GM21367 (cell line): Measurements from ENCODE around the gene MTMR1.
A peak's percentile ranks its signal among the peaks of the same experiment; 100 is the strongest.

ENCODE experiments used
- ATAC-seq: cut with Tn5 transposase; IDR thresholded peaks from one replicate; pipeline ENCODE4 v1.9.1; 2021; ENCODE audit not compliant: unreplicated experiment

The MTMR1 gene

GRCh38 chrX:150762258-150763165, 69.3 kb downstream of the MTMR1 start:
- ATAC-seq: no peak

GRCh38 chrX:150763303-150763797, 70.2 kb downstream of the MTMR1 start:
- no peak for ATAC-seq

- no peak for ATAC-seq
These were observed 70.6 kb downstream of the MTMR1 start for GRCh38 chrX:150763810-150764209.

GRCh38 chrX:150765237-150765636, 72.0 kb downstream of the MTMR1 start:
- no peak for ATAC-seq

GRCh38 chrX:150765782-150766350, 72.7 kb downstream of the MTMR1 start:
- ATAC-seq: no peak

GRCh38 chrX:150766351-150767044, 73.3 kb downstream of the MTMR1 start:
- ATAC-seq: no peak

- ATAC-seq: no peak
These were observed 73.8 kb downstream of the MTMR1 start for GRCh38 chrX:150767045-150767395.

- ATAC-seq: no peak
These were observed 74.4 kb downstream of the MTMR1 start for GRCh38 chrX:150767475-150768131.

GRCh38 chrX:150768132-150768485, 74.9 kb downstream of the MTMR1 start:
- ATAC-seq: no peak

- ATAC-seq: no peak
These were observed 75.5 kb downstream of the MTMR1 start for GRCh38 chrX:150768580-150769190.

GRCh38 chrX:150769408-150769807, 76.2 kb downstream of the MTMR1 start:
- no peak for ATAC-seq

GRCh38 chrX:150770623-150771022, 77.4 kb downstream of the MTMR1 start:
- no peak for ATAC-seq

GRCh38 chrX:150771116-150771515, 77.9 kb downstream of the MTMR1 start:
- ATAC-seq: no peak

- ATAC-seq: peak; percentile 91
These were observed 79.2 kb downstream of the MTMR1 start for GRCh38 chrX:150772150-150772970.

GRCh38 chrX:150773117-150773516, 79.9 kb downstream of the MTMR1 start:
- ATAC-seq: no peak

GRCh38 chrX:150773634-150774033, 80.4 kb downstream of the MTMR1 start:
- no peak for ATAC-seq

- ATAC-seq: no peak
These were observed 81.8 kb downstream of the MTMR1 start for GRCh38 chrX:150774798-150775568.

GRCh38 chrX:150775569-150776350, 82.6 kb downstream of the MTMR1 start:
- no peak for ATAC-seq
